ENCODE results near the gene KIAA1671. TPM values are rescaled to one million over a fixed set of nuclear protein-coding genes. Genes with fewer than 3 reads are reported as not detected.

KIAA1671 gene
- total and polyA plus RNA-seq, 4 donors = 8.7 to 35.9 (median 19.1) TPM

DNA sequence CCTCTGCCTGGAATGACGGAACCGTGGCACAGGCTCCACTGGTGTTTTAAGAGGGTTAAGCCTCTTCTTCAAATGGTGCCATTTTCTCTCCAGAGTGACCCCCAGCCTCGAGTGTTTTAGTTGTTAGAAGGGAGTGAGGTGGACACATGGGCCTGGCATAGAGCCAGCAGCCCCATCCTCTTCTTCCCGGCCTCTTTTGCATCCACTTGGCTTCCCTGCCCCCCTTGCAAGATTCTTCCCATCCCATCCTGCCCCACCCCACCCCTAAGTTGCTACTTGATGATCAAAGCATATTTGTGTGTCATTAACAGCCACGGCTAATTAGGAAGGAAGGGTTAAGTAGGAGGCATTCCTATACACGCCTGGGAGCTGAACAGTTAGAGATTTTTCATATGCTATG, 174.8 kb downstream of the KIAA1671 start:
- DNase-seq (ENCODE audit: low spot score) = no peak
- no peak overlapping the region for H3K27ac ChIP-seq (ENCODE audit: low read depth in 1 of 2, low read length in 2 of 2)
- no peaks in the 10 kb centered on the region for H3K27me3 ChIP-seq (ENCODE audit: control insufficient read depth in 4 of 4, insufficient read depth in 4 of 4, low read length in 3 of 4)
- H3K36me3 ChIP-seq (ENCODE audit: control insufficient read depth in 4 of 4, insufficient read depth in 3 of 4, low read depth in 1 of 4, low read length in 3 of 4) = peaks cover 0 to 5% (median 2%) of the 10 kb centered on the region in 4 donors
- no peak overlapping the region for H3K4me3 ChIP-seq (ENCODE audit: low read depth in 1 of 3, low read length in 3 of 3)
- no peaks in the 10 kb centered on the region for H3K9me3 ChIP-seq (ENCODE audit: control insufficient read depth in 4 of 4, low read length in 3 of 4)
- WGBS = 89% methylated on average over 6 of the region's 6 CpGs
- H3K9ac ChIP-seq (ENCODE audit: low read depth in 1 of 2, low read length in 2 of 2) = no peak overlapping the region
- peaks cover 7 to 31% (median 13%) of the 10 kb centered on the region in 4 donors for H3K4me1 ChIP-seq (ENCODE audit: control insufficient read depth in 4 of 4, insufficient read depth in 4 of 4, low read length in 3 of 4)
- TF ChIP-seq RAD21 (IDR thresholded peaks at IDR 0.05) = no peak
- TF ChIP-seq GABPA (IDR thresholded peaks at IDR 0.05 in 1 of 2, conservative IDR thresholded peaks at IDR 0.05 in 1 of 2) = no peak
- TF ChIP-seq, protein P1, sequence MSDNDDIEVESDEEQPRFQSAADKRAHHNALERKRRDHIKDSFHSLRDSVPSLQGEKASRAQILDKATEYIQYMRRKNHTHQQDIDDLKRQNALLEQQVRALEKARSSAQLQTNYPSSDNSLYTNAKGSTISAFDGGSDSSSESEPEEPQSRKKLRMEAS (IDR thresholded peaks at IDR 0.05) = no peak
- TF ChIP-seq HNF4A (conservative IDR thresholded peaks at IDR 0.05) = no peak
- TF ChIP-seq, protein P2, sequence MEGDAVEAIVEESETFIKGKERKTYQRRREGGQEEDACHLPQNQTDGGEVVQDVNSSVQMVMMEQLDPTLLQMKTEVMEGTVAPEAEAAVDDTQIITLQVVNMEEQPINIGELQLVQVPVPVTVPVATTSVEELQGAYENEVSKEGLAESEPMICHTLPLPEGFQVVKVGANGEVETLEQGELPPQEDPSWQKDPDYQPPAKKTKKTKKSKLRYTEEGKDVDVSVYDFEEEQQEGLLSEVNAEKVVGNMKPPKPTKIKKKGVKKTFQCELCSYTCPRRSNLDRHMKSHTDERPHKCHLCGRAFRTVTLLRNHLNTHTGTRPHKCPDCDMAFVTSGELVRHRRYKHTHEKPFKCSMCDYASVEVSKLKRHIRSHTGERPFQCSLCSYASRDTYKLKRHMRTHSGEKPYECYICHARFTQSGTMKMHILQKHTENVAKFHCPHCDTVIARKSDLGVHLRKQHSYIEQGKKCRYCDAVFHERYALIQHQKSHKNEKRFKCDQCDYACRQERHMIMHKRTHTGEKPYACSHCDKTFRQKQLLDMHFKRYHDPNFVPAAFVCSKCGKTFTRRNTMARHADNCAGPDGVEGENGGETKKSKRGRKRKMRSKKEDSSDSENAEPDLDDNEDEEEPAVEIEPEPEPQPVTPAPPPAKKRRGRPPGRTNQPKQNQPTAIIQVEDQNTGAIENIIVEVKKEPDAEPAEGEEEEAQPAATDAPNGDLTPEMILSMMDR (IDR thresholded peaks at IDR 0.05; ENCODE audit: low read depth, low read length, missing input control) = no peak
- TF ChIP-seq YY1 (IDR thresholded peaks at IDR 0.05) = no peak
- TF ChIP-seq JUND (IDR thresholded peaks at IDR 0.05) = no peak
- TF ChIP-seq, protein P3, sequence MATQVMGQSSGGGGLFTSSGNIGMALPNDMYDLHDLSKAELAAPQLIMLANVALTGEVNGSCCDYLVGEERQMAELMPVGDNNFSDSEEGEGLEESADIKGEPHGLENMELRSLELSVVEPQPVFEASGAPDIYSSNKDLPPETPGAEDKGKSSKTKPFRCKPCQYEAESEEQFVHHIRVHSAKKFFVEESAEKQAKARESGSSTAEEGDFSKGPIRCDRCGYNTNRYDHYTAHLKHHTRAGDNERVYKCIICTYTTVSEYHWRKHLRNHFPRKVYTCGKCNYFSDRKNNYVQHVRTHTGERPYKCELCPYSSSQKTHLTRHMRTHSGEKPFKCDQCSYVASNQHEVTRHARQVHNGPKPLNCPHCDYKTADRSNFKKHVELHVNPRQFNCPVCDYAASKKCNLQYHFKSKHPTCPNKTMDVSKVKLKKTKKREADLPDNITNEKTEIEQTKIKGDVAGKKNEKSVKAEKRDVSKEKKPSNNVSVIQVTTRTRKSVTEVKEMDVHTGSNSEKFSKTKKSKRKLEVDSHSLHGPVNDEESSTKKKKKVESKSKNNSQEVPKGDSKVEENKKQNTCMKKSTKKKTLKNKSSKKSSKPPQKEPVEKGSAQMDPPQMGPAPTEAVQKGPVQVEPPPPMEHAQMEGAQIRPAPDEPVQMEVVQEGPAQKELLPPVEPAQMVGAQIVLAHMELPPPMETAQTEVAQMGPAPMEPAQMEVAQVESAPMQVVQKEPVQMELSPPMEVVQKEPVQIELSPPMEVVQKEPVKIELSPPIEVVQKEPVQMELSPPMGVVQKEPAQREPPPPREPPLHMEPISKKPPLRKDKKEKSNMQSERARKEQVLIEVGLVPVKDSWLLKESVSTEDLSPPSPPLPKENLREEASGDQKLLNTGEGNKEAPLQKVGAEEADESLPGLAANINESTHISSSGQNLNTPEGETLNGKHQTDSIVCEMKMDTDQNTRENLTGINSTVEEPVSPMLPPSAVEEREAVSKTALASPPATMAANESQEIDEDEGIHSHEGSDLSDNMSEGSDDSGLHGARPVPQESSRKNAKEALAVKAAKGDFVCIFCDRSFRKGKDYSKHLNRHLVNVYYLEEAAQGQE (IDR thresholded peaks at IDR 0.05) = no peak
- TF ChIP-seq EGR1 (IDR thresholded peaks at IDR 0.05; ENCODE audit: low read depth in 2 of 2) = no peak
- TF ChIP-seq TAF1 (conservative IDR thresholded peaks at IDR 0.05) = no peak
- TF ChIP-seq, protein P4, sequence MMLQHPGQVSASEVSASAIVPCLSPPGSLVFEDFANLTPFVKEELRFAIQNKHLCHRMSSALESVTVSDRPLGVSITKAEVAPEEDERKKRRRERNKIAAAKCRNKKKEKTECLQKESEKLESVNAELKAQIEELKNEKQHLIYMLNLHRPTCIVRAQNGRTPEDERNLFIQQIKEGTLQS (IDR thresholded peaks at IDR 0.05) = no peak
- TF ChIP-seq FOXA2 (IDR thresholded peaks at IDR 0.05) = no peak
- no peak for TF ChIP-seq NR2F2 (IDR thresholded peaks at IDR 0.05)
- no peak for TF ChIP-seq FOXA1 (IDR thresholded peaks at IDR 0.05)
- TF ChIP-seq, protein P5, sequence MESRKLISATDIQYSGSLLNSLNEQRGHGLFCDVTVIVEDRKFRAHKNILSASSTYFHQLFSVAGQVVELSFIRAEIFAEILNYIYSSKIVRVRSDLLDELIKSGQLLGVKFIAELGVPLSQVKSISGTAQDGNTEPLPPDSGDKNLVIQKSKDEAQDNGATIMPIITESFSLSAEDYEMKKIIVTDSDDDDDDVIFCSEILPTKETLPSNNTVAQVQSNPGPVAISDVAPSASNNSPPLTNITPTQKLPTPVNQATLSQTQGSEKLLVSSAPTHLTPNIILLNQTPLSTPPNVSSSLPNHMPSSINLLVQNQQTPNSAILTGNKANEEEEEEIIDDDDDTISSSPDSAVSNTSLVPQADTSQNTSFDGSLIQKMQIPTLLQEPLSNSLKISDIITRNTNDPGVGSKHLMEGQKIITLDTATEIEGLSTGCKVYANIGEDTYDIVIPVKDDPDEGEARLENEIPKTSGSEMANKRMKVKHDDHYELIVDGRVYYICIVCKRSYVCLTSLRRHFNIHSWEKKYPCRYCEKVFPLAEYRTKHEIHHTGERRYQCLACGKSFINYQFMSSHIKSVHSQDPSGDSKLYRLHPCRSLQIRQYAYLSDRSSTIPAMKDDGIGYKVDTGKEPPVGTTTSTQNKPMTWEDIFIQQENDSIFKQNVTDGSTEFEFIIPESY (IDR thresholded peaks at IDR 0.05) = no peak
- TF ChIP-seq HNF4G (IDR thresholded peaks at IDR 0.05) = no peak

DNA sequence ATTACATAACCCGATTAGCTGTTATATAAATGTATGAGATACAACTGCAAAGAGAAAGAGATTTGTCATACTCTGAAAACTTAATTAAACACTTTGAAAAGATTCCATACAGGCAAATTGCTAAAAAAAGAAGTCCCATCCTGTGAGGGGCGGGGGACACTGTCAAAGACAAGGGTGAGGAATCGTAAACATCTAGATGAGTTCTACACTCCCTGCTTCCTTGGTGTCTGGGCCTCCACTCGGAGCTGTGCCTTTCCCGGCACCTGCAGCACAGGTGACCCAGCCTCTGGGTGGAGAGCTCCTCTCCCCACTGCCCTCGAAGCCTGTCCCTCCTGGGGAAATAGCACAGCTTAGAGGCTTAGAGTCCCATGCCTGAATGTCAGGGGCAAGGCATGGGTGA, 177.9 kb downstream of the KIAA1671 start:
- H3K9me3 ChIP-seq (ENCODE audit: control insufficient read depth in 4 of 4, low read length in 3 of 4) = no peaks in the 10 kb centered on the region
- DNase-seq (ENCODE audit: low spot score) = no peak
- H3K9ac ChIP-seq (ENCODE audit: low read depth in 1 of 2, low read length in 2 of 2) = peak overlapping the region in 1 of 2 donors; percentile 52
- 80% methylated on average over 6 of the region's 6 CpGs for WGBS
- H3K27me3 ChIP-seq (ENCODE audit: control insufficient read depth in 4 of 4, insufficient read depth in 4 of 4, low read length in 3 of 4) = no peaks in the 10 kb centered on the region
- peaks cover 15 to 54% (median 32%) of the 10 kb centered on the region in 4 donors for H3K4me1 ChIP-seq (ENCODE audit: control insufficient read depth in 4 of 4, insufficient read depth in 4 of 4, low read length in 3 of 4)
- H3K27ac ChIP-seq (ENCODE audit: low read depth in 1 of 2, low read length in 2 of 2) = peak overlapping the region; percentile 68 to 89
- no peaks in the 10 kb centered on the region for H3K36me3 ChIP-seq (ENCODE audit: control insufficient read depth in 4 of 4, insufficient read depth in 3 of 4, low read depth in 1 of 4, low read length in 3 of 4)
- no peak overlapping the region for H3K4me3 ChIP-seq (ENCODE audit: low read depth in 1 of 3, low read length in 3 of 3)
- TF ChIP-seq SP1 (IDR thresholded peaks at IDR 0.05) = no peak
- no peak for TF ChIP-seq FOXA1 (IDR thresholded peaks at IDR 0.05)
- TF ChIP-seq RAD21 (IDR thresholded peaks at IDR 0.05) = no peak
- TF ChIP-seq, protein P5 (IDR thresholded peaks at IDR 0.05) = no peak
- TF ChIP-seq FOXA2 (IDR thresholded peaks at IDR 0.05) = no peak
- TF ChIP-seq, protein P2 (IDR thresholded peaks at IDR 0.05; ENCODE audit: low read depth, low read length, missing input control) = no peak
- TF ChIP-seq NR2F2 (IDR thresholded peaks at IDR 0.05) = no peak
- no peak for TF ChIP-seq JUND (IDR thresholded peaks at IDR 0.05)
- TF ChIP-seq GABPA (IDR thresholded peaks at IDR 0.05 in 1 of 2, conservative IDR thresholded peaks at IDR 0.05 in 1 of 2) = no peak
- no peak for TF ChIP-seq HNF4A (conservative IDR thresholded peaks at IDR 0.05)
- TF ChIP-seq HNF4G (IDR thresholded peaks at IDR 0.05) = no peak
- TF ChIP-seq TAF1 (conservative IDR thresholded peaks at IDR 0.05) = no peak
- no peak for TF ChIP-seq EGR1 (IDR thresholded peaks at IDR 0.05; ENCODE audit: low read depth in 2 of 2)
- TF ChIP-seq YY1 (IDR thresholded peaks at IDR 0.05) = no peak
- TF ChIP-seq, protein P4 (IDR thresholded peaks at IDR 0.05) = no peak
- TF ChIP-seq RXRA (IDR thresholded peaks at IDR 0.05) = no peak

Measured in liver (tissue), 9 donors.